Adrenal gland (tissue), 19 donors: Measurements from ENCODE around the gene PPME1. TPM values are rescaled to one million over a fixed set of nuclear protein-coding genes. Genes with fewer than 3 reads are reported as not detected.
"Not testable (repeated sequence)": the region's sequence is repeated elsewhere in the genome, so short reads cannot be mapped to it uniquely, and the experiment has no call there.

Experiments used
- DNase-seq, 7 donors: peaks; one replicate each; pipeline ENCODE4 v3.0.0-alpha.2; 2019 to 2020
- H3K27ac ChIP-seq, 5 donors: fragments of 200-600 bp; sonication (generic) in 4 of 5; 1 replicate in 3 of 5; 2 replicates in 2 of 5; pipeline versions ENCODE4 v1.5.1 to v1.8.0; 2016 to 2020; ENCODE audit warnings: mild to moderate bottlenecking in 1 of 5
- H3K27me3 ChIP-seq: fragments of 200-600 bp; 2 replicates; pipeline ENCODE4 v1.8.0; 2021
- H3K36me3 ChIP-seq, 2 donors: fragments of 200-600 bp; replicated peaks in 1 of 2; 1 replicate in 1 of 2; 2 replicates in 1 of 2; pipeline versions ENCODE4 v1.5.1 to v1.8.0; 2018 to 2022
- H3K4me1 ChIP-seq, 2 donors: fragments of 200-600 bp; replicated peaks in 1 of 2; 1 replicate in 1 of 2; 2 replicates in 1 of 2; pipeline versions ENCODE4 v1.5.1 to v1.8.0; 2018 to 2021
- H3K4me3 ChIP-seq, 4 donors: fragments of 200-600 bp; sonication (generic) in 3 of 4; one replicate each; pipeline ENCODE4 v1.5.1; 2016 to 2018
- H3K9me3 ChIP-seq, 3 donors: fragments of 200-600 bp; sonication (generic) in 1 of 3; replicated peaks in 1 of 3; 1 replicate in 2 of 3; 2 replicates in 1 of 3; pipeline versions ENCODE4 v1.5.1 to v1.8.0; 2016 to 2021
- CTCF ChIP-seq, 6 experiments: fragments of 450-650 bp in 4 of 6; fragments of 200-600 bp in 2 of 6; sonication (generic) in 1 of 6; IDR thresholded peaks; 1 replicate in 5 of 6; 2 replicates in 1 of 6; pipeline versions ENCODE4 v1.5.1 to v1.8.0; 2016 to 2021; ENCODE audit warnings: antibody characterized with exemption in 6 of 6, mild to moderate bottlenecking in 2 of 6, moderate library complexity in 1 of 6
- POLR2A ChIP-seq, 2 donors: fragments of 450-650 bp; IDR thresholded peaks; one replicate each; pipeline ENCODE4 v1.6.1; 2017; ENCODE audit warnings: antibody characterized with exemption in 2 of 2, mild to moderate bottlenecking in 2 of 2, moderate library complexity in 1 of 2
- WGBS, 4 donors: extraction: QIAGEN DNeasy Blood & Tissue Kit in 2 of 4; methylation state at CpG; one replicate each; pipeline versions ENCODE4 v1.1.5 to v1.1.7; 2013 to 2017; 5-methylcytosine and 5-hydroxymethylcytosine counted together
- intact Hi-C, 2 donors: fragments of 100-400 bp; cut with DNase I; formaldehyde crosslinking; loops; one replicate each; pipeline versions ENCODE4 v1.14.1 to v1.15.0; 2022 to 2023
- long read RNA-seq, 10 donors: library from polyadenylated mRNA in 3 of 10; unstranded in 2 of 10; stranded (forward) in 1 of 10; transcript quantifications; one replicate each; pipeline ENCODE4 v2.0.0 and lab custom pipeline, GENCODE V29; 2021 to 2026
- polyA plus RNA-seq, 3 donors: library from polyadenylated mRNA; stranded (reverse); fragments of 200-250 nt in 2 of 3; fragments of 350-450 nt in 1 of 3; fragmentation: Illumina TruSeq in 1 of 3; extraction: RNeasy Lipid Tissue Mini Kit (QIAGEN cat#74804) in 1 of 3; gene quantifications; one replicate each; pipeline ENCODE4 v1.2.3, GENCODE V29; 2013 to 2014
- total RNA-seq, 9 donors: library from RNA; depleted of rRNA in 4 of 9; stranded (reverse); fragments of >200 nt in 4 of 9; fragments of 120-200 nt in 1 of 9; fragmentation: NEBNext Ultra II Directional in 1 of 9; extraction: Animal tissue kit (Norgen Biotek cat#: 25700) in 1 of 9; gene quantifications; one replicate each; pipeline versions ENCODE4 v1.1.0 to v1.2.4, GENCODE V29; 2013 to 2023
- donor health status: healthy with polysubstance abuse.
- donor health status: Bipolar disorder and iron deficiency.
- donor health status: DM: yes; HTN: yes; CAD: no.
- donor health status: DM: no; HTN: no; CAD: no.
- donor health status: DM: no; HTN: no; CAD: no.
- donor health status: DM: yes; HTN: yes; CAD: no.

Gene PPME1
- total RNA-seq (10 to 100 TPM; 29.6 to 71.6 (median 47.5) TPM), polyA plus RNA-seq (10 to 100 TPM; 47.8 to 61.7 (median 48.7) TPM)
- long read RNA-seq, donor 1, full-length matches to known transcripts = 6 of 6 reads
- long read RNA-seq, donor 1, partial matches to known transcripts = 0 of 6 reads
- long read RNA-seq, donor 1, other reads (novel, unspliced or antisense) = 0 of 6 reads
- long read RNA-seq, donor 2, transcript PPME1-201 (14 exons, 2,677 nt) = major isoform, 10 of 27 reads
- long read RNA-seq, donor 2, partial matches to known transcripts = 17 of 27 reads
- long read RNA-seq, donor 2, other reads (novel, unspliced or antisense) = 0 of 27 reads
- long read RNA-seq, donor 3, transcript PPME1-201 (14 exons, 2,677 nt) = major isoform, 10 of 11 reads
- long read RNA-seq, donor 3, partial matches to known transcripts = 0 of 11 reads
- long read RNA-seq, donor 3, other reads (novel, unspliced or antisense) = 0 of 11 reads
- long read RNA-seq, donor 4, transcript PPME1-201 (14 exons, 2,677 nt) = major isoform, 25 of 34 reads
- long read RNA-seq, donor 4, partial matches to known transcripts = 3 of 34 reads
- long read RNA-seq, donor 4, other reads (novel, unspliced or antisense) = 6 of 34 reads
- long read RNA-seq, donor 5, transcript PPME1-201 (14 exons, 2,677 nt) = major isoform, 131 of 145 reads
- long read RNA-seq, donor 5, partial matches to known transcripts = 3 of 145 reads
- long read RNA-seq, donor 5, other reads (novel, unspliced or antisense) = 9 of 145 reads
- long read RNA-seq, donor 6, transcript PPME1-201 (14 exons, 2,677 nt) = major isoform, 25 of 32 reads
- long read RNA-seq, donor 6, partial matches to known transcripts = 1 of 32 reads
- long read RNA-seq, donor 6, other reads (novel, unspliced or antisense) = 6 of 32 reads
- long read RNA-seq, donor 7, partial matches to known transcripts = 0 of 2 reads
- long read RNA-seq, donor 7, other reads (novel, unspliced or antisense) = 0 of 2 reads
- long read RNA-seq, donor 8, transcript PPME1-201 (14 exons, 2,677 nt) = major isoform, 11 of 28 reads
- long read RNA-seq, donor 8, partial matches to known transcripts = 15 of 28 reads
- long read RNA-seq, donor 8, other reads (novel, unspliced or antisense) = 0 of 28 reads
- long read RNA-seq, donor 9, partial matches to known transcripts = 6 of 10 reads
- long read RNA-seq, donor 9, other reads (novel, unspliced or antisense) = 0 of 10 reads
- long read RNA-seq, donor 10, partial matches to known transcripts = 0 of 3 reads
- long read RNA-seq, donor 10, other reads (novel, unspliced or antisense) = 0 of 3 reads

- peaks cover 16 to 50% of the 10 kb centered on the region in 2 donors for H3K4me1 ChIP-seq
- peak; percentile 97 to 99 (median 99) for DNase-seq
- intact Hi-C loops = no loop called here
- no peaks in the 10 kb centered on the region for H3K27me3 ChIP-seq
- 0 to 1% (median 0%) methylated on average over 48 to 68 of the region's 68 CpGs for WGBS, 4 donors
- peaks cover 0 to 18% of the 10 kb centered on the region in 2 donors for H3K36me3 ChIP-seq
- H3K27ac ChIP-seq = peak within 1 kb of the TSS; percentile 60 to 95 (median 81)
- H3K9me3 ChIP-seq = no peaks in the 10 kb centered on the region
- peak within 1 kb of the TSS; percentile 48 to 93 (median 74) for H3K4me3 ChIP-seq
- TF ChIP-seq CTCF (IDR thresholded peaks at IDR 0.05) = peak in 3 of 6 experiments; percentile 20 to 34 (median 27)
- peak; percentile 54 to 86 for TF ChIP-seq POLR2A (IDR thresholded peaks at IDR 0.05)
These were observed at the start of gene PPME1, which contains the start of gene C2CD3 for GRCh38 chr11:74170694-74171629. PPME1 (plus strand) TSS chr11:74171289; CDS start chr11:74171422, 133 bp downstream. C2CD3 (minus strand) TSS chr11:74171002; CDS start chr11:74170792, 210 bp downstream.

GRCh38 chr11:74121804-74122203, 49.3 kb upstream of the PPME1 start:
- WGBS, 4 donors = 96 to 98% (median 97%) methylated on average over 5 of the region's 5 CpGs
- Histone ChIP-seq H3K4me1 (no peaks in the 10 kb centered on the region), H3K36me3 (peaks cover 0 to 6% of the 10 kb centered on the region in 2 donors), H3K4me3 (no peak overlapping the region), H3K27me3 (no peaks in the 10 kb centered on the region), H3K9me3 (no peaks in the 10 kb centered on the region), H3K27ac (no peak overlapping the region)
- intact Hi-C loops = no loop called here
- TF ChIP-seq POLR2A (IDR thresholded peaks at IDR 0.05) (no peak), CTCF (IDR thresholded peaks at IDR 0.05) (no peak)
- DNase-seq = no peak

- Histone ChIP-seq H3K9me3 (no peaks in the 10 kb centered on the region), H3K27ac (no peak overlapping the region), H3K27me3 (no peaks in the 10 kb centered on the region), H3K36me3 (no peaks in the 10 kb centered on the region), H3K4me3 (no peak overlapping the region), H3K4me1 (no peaks in the 10 kb centered on the region)
- intact Hi-C loops = no loop called here
- DNase-seq = peak in 3 of 7 donors; percentile 18 to 50 (median 19)
- TF ChIP-seq POLR2A (IDR thresholded peaks at IDR 0.05) (no peak), CTCF (IDR thresholded peaks at IDR 0.05) (peak in 2 of 6 experiments; percentile 19 to 25)
These were observed 48.1 kb upstream of the PPME1 start for GRCh38 chr11:74123008-74123448.

- H3K27ac ChIP-seq, DNase-seq, H3K4me1 ChIP-seq, intact Hi-C loops, H3K9me3 ChIP-seq, H3K27me3 ChIP-seq, H3K4me3 ChIP-seq: not testable (repeated sequence)
- peaks cover 0 to 12% of the 10 kb centered on the region in 2 donors for H3K36me3 ChIP-seq
- 94 to 99% (median 98%) methylated on average over 9 to 21 of the region's 33 CpGs; no CpG with 5 or more reads in 1 of the 4 donors for WGBS, 4 donors
These were observed 42.0 kb upstream of the PPME1 start for GRCh38 chr11:74129121-74129520.
